Neural crest cell (in vitro differentiated cells): ENCODE measurements around the gene ANTXRL. TPM values are rescaled to one million over a fixed set of nuclear protein-coding genes. Genes with fewer than 3 reads are reported as not detected.
"Not testable (repeated sequence)": the region's sequence is repeated elsewhere in the genome, so short reads cannot be mapped to it uniquely, and the experiment has no call there.

Source experiments
- DNase-seq: peaks from one replicate; pipeline ENCODE4 v3.0.0; 2021; ENCODE audit warnings: low read depth, mixed read lengths, low spot score
- H3K27ac Mint-ChIP-seq: one replicate; pipeline ENCODE4 v1.8.0; 2021; ENCODE audit warnings: mild to moderate bottlenecking, mixed read lengths; ENCODE audit not compliant: unreplicated experiment
- H3K27me3 Mint-ChIP-seq: 2 replicates; pipeline ENCODE4 v1.8.0; 2021; ENCODE audit warnings: low read depth, mild to moderate bottlenecking, mixed read lengths
- H3K36me3 Mint-ChIP-seq: 2 replicates; pipeline ENCODE4 v1.8.0; 2021; ENCODE audit warnings: low read depth, mild to moderate bottlenecking, mixed read lengths
- H3K4me1 Mint-ChIP-seq: 2 replicates; pipeline ENCODE4 v1.8.0; 2021; ENCODE audit warnings: mixed read lengths
- H3K4me3 Mint-ChIP-seq: one replicate; pipeline ENCODE4 v1.8.0; 2021; ENCODE audit warnings: mild to moderate bottlenecking, mixed read lengths
- H3K9me3 Mint-ChIP-seq: 2 replicates; pipeline ENCODE4 v1.8.0; 2021; ENCODE audit warnings: mixed read lengths
- CTCF ChIP-seq: fragments of 200-600 bp; sonication (generic); conservative IDR thresholded peaks from 2 replicates; pipeline ENCODE4 v1.5.0; 2021; ENCODE audit warnings: antibody characterized with exemption, mild to moderate bottlenecking
- total RNA-seq: library from RNA; stranded (reverse); gene quantifications from 2 replicates; pipeline ENCODE4 v1.2.1, GENCODE V29; 2021

ANTXRL gene
- total RNA-seq, 1 donor from 2014 or later, result not detected

- no peaks in the 10 kb centered on the region for H3K9me3 Mint-ChIP-seq
- H3K27me3 Mint-ChIP-seq, result no peaks in the 10 kb centered on the region
- no peaks in the 10 kb centered on the region for H3K36me3 Mint-ChIP-seq
- DNase-seq, result no peak
- TF ChIP-seq CTCF, result no peak
- no peak overlapping the region for H3K4me3 Mint-ChIP-seq
- no peaks in the 10 kb centered on the region for H3K4me1 Mint-ChIP-seq
- H3K27ac Mint-ChIP-seq, result no peak overlapping the region
Measured at GRCh38 chr10:46309511-46310142, 22.8 kb downstream of the ANTXRL start.

DNA sequence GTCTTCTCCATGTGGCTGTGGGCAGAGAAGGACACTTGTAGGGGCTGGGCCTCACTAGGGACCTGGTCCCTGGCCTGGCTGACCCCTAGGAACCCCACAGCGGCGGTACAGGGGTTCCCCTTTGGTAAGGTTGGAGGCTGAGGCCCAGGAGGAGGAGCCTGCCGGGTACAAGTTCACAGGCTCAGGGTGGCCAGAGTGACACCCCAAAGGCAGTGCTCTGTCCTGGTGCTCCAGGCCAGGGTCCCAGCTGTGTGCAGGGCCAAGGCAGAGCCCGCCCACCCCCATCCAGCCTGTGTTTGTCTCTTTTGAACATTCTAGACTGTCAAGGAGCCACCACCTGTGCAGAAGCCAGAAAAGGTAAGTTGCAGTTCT is 23.3 kb downstream of the ANTXRL start:
- Mint-ChIP-seq H3K27ac (no peak overlapping the region), H3K36me3 (no peaks in the 10 kb centered on the region), H3K27me3 (no peaks in the 10 kb centered on the region), H3K9me3 (no peaks in the 10 kb centered on the region), H3K4me3 (no peak overlapping the region), H3K4me1 (no peaks in the 10 kb centered on the region)
- no peak for DNase-seq
- no peak for TF ChIP-seq CTCF

- Mint-ChIP-seq H3K27ac (no peak overlapping the region), H3K36me3 (no peaks in the 10 kb centered on the region), H3K27me3 (no peaks in the 10 kb centered on the region), H3K4me3 (no peak overlapping the region), H3K4me1 (peaks cover 3% of the 10 kb centered on the region), H3K9me3 (no peaks in the 10 kb centered on the region)
- no peak for DNase-seq
- no peak for TF ChIP-seq CTCF
Measured at GRCh38 chr10:46310851-46311250, 24.1 kb downstream of the ANTXRL start.

GRCh38 chr10:46311501-46311951 is 24.7 kb downstream of the ANTXRL start:
- H3K36me3 Mint-ChIP-seq, result no peaks in the 10 kb centered on the region
- no peak overlapping the region for H3K27ac Mint-ChIP-seq
- no peak for TF ChIP-seq CTCF
- H3K4me3 Mint-ChIP-seq, result no peak overlapping the region
- no peaks in the 10 kb centered on the region for H3K9me3 Mint-ChIP-seq
- H3K4me1 Mint-ChIP-seq, result peaks cover 5% of the 10 kb centered on the region
- no peaks in the 10 kb centered on the region for H3K27me3 Mint-ChIP-seq
- DNase-seq, result no peak

GRCh38 chr10:46311961-46312431 is 25.2 kb downstream of the ANTXRL start:
- not testable (repeated sequence) for H3K27me3 Mint-ChIP-seq, H3K4me3 Mint-ChIP-seq, H3K9me3 Mint-ChIP-seq, H3K36me3 Mint-ChIP-seq, H3K4me1 Mint-ChIP-seq, H3K27ac Mint-ChIP-seq, DNase-seq

DNA sequence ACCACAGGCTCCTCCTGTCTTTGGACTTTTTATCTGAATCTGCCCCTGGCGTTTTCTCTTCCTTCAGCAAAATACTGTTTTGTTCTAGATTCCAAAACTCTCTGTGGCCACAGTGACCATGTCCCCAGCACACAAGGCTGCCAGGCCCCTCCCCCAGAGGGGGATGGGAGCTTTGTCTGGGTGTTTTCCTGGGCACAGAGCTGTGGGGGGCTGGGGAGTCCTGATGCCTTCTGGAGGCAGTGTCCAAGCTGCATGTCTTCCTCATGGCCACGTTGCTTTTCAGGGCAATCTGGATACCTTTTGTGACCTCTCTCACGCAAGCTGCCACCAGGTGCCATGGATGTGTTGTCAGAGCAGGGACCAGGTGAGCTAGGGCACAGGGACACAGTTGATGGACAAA is 26.2 kb downstream of the ANTXRL start:
- peak overlapping the region; percentile 83 for H3K27ac Mint-ChIP-seq
- DNase-seq, result no peak
- no peaks in the 10 kb centered on the region for H3K36me3 Mint-ChIP-seq
- no peaks in the 10 kb centered on the region for H3K9me3 Mint-ChIP-seq
- no peak for TF ChIP-seq CTCF
- H3K4me1 Mint-ChIP-seq, result peaks cover 5% of the 10 kb centered on the region
- no peaks in the 10 kb centered on the region for H3K27me3 Mint-ChIP-seq
- no peak overlapping the region for H3K4me3 Mint-ChIP-seq
